ENCODE measurements around the gene PDE6D. TPM values are rescaled to one million over a fixed set of nuclear protein-coding genes. Genes with fewer than 3 reads are reported as not detected.
"Not testable (repeated sequence)": the region's sequence is repeated elsewhere in the genome, so short reads cannot be mapped to it uniquely, and the experiment has no call there.

PDE6D gene
- polyA plus RNA-seq, 4 donors, result 26.8 to 28.7 (median 27.6) TPM

DNA sequence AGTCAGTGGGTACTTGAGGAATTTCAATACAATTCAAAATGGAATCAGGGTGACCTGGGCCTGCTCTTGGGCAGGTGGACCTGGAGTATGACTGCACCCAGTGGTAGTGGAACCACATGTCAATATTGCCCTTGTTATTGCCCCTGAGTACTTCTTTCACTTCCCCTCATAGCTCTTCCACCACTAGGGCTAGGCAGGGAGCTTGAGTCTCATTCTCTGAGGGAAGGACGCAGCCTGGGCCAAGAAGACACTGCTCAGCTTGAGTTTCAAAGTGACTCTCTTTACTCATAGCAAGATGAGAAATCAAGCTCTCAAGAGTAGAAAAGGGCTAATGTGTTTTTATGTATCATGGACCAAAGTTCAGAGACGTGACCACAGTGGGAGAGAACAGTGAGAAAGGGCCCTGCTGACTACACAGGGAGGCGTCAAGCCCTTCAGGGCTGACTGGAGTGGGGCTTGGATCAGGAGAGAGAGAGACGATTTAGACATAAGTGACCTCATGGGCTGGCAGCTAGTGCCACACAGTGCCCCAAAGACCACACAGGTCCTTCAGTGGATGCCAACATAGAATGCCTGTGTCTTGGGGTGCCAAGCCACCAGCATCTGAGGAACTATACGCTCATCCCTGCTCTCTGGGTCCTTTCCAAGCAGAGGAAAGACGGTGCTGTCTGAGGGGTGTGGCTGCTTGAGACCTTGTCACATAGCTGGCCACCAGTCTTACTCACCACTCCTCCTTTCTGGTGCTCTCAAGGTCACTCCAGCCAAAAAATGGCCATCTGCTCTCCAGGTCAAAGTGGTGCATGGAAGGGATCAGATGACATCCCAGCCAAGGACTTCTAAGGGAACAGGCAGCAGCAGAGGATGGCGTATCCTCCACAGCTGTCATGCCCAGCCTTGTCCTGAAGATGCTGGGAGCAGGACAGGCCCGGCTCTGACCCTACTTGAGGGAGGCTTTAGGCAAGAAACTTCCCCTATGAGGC is 59.8 kb downstream of the PDE6D start:
- no peak for DNase-seq (ENCODE audit: low read depth in 4 of 4, low spot score in 3 of 4)

DNA sequence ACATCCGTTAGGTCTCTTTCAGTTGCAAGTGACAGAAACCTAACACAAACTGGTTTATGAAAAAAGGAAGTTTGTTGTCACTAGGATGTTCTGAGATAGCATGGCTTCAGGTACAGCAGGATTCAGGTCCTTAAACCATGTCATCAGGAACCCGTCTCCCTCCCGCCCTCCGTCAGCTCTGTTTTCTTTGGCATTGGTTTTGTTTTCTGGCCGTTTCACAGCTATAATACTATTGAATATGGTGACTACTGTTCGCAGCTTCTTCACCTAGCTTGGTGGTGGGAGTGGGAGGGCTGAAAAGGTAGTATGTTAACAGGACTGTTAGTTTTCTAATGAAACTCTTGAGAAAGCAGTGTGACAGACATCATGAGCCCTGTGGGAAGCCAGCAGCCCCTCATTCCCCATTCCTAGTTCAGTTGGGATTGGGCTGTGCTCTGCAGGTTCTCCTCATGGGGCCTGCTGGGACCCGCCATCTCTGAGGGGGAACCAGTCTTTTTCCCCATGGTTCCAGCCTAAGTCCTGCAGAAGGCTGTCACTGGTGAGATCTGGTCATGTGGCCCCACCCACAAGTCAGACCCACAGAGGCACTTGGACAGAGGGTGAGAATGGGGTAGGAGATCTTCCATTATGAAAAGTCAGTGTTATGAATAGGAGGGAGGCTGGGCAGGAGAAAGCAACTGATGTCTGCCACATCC is 60.6 kb downstream of the PDE6D start:
- no peak for DNase-seq (ENCODE audit: low read depth in 4 of 4, low spot score in 3 of 4)

- no peak for DNase-seq (ENCODE audit: low read depth in 4 of 4, low spot score in 3 of 4)
Observed at GRCh38 chr2:231718799-231719198, 62.3 kb downstream of the PDE6D start.

DNA sequence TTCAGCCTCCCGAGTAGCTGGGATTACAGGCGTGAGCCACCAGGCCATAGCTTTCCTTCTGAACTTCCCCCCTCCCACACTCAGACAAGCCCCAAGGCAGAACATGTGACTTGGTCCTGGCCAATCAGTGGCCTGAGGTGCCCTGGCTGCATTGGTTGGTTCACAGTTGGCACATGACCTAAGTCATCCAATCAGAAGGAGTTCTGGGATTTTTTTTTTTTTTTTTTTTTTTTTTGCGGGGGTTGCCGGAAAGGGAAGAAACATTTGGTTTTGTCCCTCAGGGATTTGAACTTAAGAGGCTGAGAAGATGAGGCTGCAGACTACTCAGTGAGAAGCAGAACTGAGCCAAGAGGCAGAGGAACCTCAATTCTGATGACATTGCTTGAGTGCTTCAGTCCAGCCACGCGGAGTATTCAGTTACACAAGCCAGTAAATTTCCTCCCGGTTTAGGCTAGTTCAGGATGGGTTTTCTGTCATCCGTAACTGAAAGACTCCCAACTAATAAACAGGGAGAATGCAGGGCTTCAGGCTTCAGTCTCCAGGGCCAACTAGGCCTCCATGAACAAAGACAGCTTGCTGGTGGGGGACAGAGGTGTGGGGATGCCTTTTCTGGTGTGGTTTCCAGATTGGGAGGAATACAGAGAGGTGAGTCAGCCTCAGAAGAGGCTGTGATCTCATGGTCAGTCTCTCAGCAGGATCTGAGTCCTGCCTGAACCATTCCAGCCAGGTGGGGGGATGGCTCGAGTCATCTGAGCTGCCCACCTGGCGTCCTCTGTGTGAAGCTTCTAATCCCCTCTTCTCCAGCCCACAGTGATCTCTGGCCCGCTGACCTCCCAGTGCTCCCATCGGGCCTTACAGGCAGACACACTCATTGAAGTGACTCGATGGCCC is 63.6 kb downstream of the PDE6D start:
- DNase-seq (ENCODE audit: low read depth in 4 of 4, low spot score in 3 of 4), result no peak

DNA sequence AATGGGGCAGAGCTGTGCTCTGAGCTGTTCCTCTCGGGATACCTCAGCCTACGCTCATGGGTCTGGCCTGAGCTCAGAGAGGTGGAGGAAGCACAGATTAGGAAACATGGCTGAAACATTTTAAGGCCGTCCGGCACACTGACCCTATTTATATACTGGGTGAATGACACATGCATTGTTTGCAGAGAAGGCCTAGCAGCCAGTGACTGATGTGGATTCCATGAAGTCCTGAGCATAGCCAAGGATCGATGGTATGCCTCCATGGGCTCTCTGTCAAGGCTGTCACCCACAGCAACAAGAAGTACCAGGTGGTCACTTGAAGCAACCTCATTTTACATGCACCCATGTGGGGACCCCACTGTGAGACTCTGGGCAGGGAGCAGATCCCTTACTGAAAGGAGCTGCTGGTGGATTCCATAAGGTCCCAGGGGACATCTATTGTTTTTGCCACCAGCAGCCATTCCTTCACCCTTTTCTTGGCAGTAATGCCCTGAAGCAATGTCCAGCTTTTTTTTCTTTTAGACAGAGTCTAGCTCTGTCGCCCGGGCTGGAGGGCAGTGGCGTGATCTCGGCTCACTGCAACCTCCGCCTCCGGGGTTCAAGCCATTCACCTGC is 64.3 kb downstream of the PDE6D start:
- no peak for DNase-seq (ENCODE audit: low read depth in 4 of 4, low spot score in 3 of 4)

DNA sequence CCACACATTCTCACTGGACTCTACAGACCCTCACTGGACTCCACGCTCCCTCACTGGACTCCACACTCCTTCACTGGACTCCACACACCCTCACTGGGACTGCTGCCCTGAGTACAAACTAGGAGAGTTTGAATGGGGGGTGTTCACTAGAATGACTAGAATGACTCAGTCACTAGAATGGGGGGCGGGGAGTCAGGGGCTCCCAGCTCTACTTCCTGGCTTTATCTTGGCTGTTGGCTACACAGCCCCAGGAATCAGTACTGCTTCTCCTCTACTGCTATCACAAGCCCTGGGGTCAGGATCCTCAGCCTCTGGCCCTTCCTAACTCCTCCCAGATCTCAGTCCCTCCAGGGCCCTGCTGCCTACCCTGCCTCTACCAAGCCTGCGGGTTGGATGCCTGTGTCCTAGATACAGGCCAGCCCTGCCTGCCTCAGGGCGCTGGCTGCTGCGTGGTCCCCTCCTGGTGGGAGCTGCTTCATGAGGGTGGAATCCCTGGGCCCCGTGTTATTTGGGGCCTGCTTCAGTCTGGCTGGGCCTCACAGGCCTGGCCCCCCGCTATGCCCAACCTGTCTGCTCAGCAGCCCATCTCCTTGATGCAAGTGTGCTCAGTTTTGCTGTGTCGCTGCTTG is 65.0 kb downstream of the PDE6D start:
- DNase-seq (ENCODE audit: low read depth in 4 of 4, low spot score in 3 of 4), result no peak

DNA sequence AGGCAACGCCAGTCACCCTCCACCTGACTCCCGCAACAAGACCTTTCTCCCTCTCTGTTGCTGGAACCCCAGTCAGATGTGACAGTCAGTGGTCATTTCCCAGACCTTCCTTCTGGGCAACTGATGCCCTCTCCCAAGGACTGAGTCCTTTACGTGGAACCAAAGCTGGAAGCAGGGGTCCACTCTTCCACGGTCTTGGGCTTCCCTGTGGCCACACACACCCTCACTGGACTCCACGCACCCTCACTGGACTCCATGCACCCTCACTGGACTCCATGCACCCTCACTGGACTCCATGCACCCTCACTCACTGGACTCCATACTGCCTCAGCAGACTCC is 65.6 kb downstream of the PDE6D start:
- DNase-seq (ENCODE audit: low read depth in 4 of 4, low spot score in 3 of 4), result no peak

DNA sequence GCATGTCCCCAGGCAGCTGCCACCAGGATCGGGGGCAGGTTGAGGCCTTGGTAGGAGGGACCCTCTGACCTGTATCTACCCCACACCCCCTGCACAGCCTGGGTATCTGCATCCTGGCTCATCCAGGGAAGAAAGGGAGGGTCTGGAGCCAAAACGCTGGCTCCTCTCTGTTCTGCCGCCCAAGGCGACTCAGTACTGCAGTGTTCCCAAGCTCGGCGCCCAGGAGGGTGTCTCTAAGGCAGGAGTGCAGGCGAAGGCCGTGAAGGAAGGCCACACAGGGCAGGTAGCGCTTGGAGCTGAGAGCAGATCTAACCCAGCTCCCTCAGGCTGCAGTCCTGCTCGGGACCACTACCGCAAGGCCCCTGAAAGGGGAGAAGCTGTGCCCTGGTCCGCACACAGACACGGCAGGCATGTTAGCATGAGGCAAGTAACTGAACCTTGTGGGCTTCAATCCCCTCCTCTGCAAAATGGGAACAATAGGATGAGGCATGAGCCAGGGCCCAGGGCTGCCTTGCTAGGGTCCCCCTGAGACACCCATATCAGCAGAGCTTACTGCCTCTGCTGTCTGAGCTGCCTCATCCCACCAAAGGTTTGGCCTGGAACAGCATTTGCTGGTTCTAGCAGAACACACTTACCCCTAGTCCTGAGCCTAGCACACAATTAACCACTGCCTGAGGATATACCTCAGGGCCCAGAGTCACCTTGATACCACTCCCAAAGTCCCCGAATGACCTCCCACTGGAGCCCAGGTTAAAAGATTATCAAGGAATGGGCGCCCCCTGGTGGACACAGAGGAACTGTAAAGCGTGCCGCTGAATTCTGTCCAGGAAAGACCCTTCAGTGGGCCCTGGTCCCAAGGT is 66.2 kb downstream of the PDE6D start:
- no peak for DNase-seq (ENCODE audit: low read depth in 4 of 4, low spot score in 3 of 4)

- no peak for DNase-seq (ENCODE audit: low read depth in 4 of 4, low spot score in 3 of 4)
Observed at GRCh38 chr2:231713730-231714638, 67.1 kb downstream of the PDE6D start.

DNA sequence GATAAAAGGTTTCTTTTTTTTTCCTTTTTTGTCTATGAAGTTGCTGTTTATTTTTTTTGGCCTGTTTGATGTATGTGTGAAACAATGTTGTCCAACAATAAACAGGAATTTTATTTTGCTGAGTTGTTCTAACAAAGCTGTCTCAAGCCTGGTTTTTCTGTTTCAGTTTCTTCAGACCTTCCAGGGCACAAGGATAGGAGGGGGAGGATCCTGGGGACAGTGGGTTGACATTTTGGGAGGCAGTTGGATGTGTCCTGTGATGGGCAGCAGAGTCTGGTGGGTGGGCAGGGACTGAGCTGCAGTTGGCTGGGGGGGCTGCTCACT is 67.7 kb downstream of the PDE6D start:
- DNase-seq (ENCODE audit: low read depth in 4 of 4, low spot score in 3 of 4), result not testable (repeated sequence)

DNA sequence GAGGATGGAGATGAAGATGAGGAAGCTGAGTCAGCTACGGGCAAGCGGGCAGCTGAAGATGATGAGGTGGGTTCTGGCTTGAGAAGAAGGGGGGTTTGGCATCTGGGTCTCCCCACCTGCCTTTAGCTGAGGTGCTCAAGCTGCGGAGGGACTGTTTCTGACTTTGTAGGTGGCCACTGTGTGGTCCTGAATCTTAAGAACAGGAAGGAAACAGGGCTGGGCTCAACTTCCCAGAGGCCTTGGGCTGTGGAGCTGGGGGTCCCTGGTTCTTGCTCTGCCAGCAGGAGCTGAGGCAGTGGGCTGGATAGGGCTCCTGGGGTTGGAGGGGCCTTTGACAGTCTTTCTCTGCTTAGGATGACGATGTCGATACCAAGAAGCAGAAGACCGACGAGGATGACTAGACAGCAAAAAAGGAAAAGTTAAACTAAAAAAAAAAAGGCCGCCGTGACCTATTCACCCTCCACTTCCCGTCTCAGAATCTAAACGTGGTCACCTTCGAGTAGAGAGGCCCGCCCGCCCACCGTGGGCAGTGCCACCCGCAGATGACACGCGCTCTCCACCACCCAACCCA is 68.5 kb downstream of the PDE6D start:
- not testable (repeated sequence) for DNase-seq (ENCODE audit: low read depth in 4 of 4, low spot score in 3 of 4)

- DNase-seq (ENCODE audit: low read depth in 4 of 4, low spot score in 3 of 4), result no peak
Observed at GRCh38 chr2:231711677-231712450, 69.2 kb downstream of the PDE6D start.

DNA sequence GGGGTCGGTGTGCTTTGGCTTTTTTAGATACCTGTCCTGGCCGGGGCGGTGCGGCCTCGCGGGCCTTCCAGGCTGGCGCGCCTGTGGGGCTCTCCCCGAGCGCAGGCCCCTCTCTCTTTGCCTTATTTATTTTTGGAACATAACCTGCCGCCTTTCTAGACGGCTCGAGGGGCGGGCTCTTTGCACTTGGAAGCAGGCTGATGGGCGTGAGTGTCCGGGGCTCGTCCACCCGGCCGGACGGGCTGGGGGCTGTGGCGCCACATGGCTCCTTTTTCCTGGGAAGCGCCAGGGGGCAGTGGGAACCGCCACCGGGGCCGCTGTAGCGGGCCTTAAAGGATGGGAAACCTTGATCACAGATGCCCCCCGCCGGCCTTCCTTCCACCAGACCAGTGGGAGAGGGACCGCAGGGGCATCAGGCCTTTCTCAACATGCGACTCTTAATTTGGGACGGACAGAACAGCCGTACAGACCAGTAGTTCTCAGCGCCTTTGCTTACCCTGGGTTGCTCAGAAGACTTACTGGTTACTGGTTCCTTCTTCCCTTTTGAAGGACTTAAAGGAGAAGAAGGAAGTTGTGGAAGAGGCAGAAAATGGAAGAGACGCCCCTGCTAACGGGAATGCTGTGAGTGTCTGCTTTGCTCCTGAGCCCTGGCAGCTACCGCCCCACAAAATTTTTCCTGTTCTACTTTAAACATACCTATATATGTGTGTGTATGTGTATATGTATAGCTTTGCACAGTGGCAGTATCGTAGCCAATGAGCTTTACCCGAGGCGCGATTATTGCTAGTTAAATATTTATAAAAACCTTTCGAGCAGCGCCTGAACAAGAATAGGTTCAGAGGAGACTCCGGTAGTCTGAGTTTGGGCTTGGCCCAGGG is 70.0 kb downstream of the PDE6D start:
- DNase-seq (ENCODE audit: low read depth in 4 of 4, low spot score in 3 of 4), result no peak

GRCh38 chr2:231709981-231710798 is 70.9 kb downstream of the PDE6D start:
- DNase-seq (ENCODE audit: low read depth in 4 of 4, low spot score in 3 of 4), result peak; percentile 76 to 83 (median 83)

- DNase-seq (ENCODE audit: low read depth in 4 of 4, low spot score in 3 of 4), result no peak
Observed at GRCh38 chr2:231709636-231709980, 71.5 kb downstream of the PDE6D start.

Data from right renal pelvis (tissue), 4 donors.